MM.1S (cell line): Measurements from ENCODE around the gene TAB2.

Experiments
- DNase-seq: peaks from one replicate; pipeline ENCODE4 v3.0.0-alpha.2; 2015
- H2AFZ ChIP-seq: fragments of 300-600 bp; sonication (generic); 2 replicates; pipeline ENCODE4 v1.6.0; 2016; ENCODE audit warnings: antibody characterized with exemption, low read length
- H3F3A ChIP-seq: fragments of 300-600 bp; sonication (generic); 2 replicates; pipeline ENCODE4 v1.6.1; 2016; ENCODE audit warnings: mild to moderate bottlenecking, antibody characterized with exemption, low read length, moderate library complexity, mixed read lengths; ENCODE audit not compliant: insufficient read depth
- H3K27ac ChIP-seq: fragments of 300-600 bp; sonication (generic); 2 replicates; pipeline ENCODE4 v1.5.1; 2016; ENCODE audit warnings: mild to moderate bottlenecking, low read length
- H3K27me3 ChIP-seq: fragments of 300-600 bp; sonication (generic); replicated peaks from 2 replicates; pipeline ENCODE4 v1.6.0; 2016; ENCODE audit warnings: low read length; ENCODE audit not compliant: insufficient read depth
- H3K36me3 ChIP-seq: fragments of 300-600 bp; sonication (generic); replicated peaks from 2 replicates; pipeline ENCODE4 v1.6.1; 2016; ENCODE audit warnings: mild to moderate bottlenecking, low read length, mixed read lengths; ENCODE audit not compliant: insufficient read depth
- H3K4me1 ChIP-seq: fragments of 300-600 bp; sonication (generic); 2 replicates; pipeline ENCODE4 v1.6.1; 2016; ENCODE audit warnings: low read length, mixed read lengths
- H3K4me2 ChIP-seq: fragments of 300-600 bp; sonication (generic); 2 replicates; pipeline ENCODE4 v1.6.0; 2016; ENCODE audit warnings: low read depth, low read length
- H3K4me3 ChIP-seq: fragments of 300-600 bp; sonication (generic); 2 replicates; pipeline ENCODE4 v1.5.1; 2016; ENCODE audit warnings: low read length, mixed read lengths
- H3K79me2 ChIP-seq: fragments of 300-600 bp; sonication (generic); 2 replicates; pipeline ENCODE4 v1.6.1; 2016; ENCODE audit warnings: mixed run types, low read length, mixed read lengths
- H3K9ac ChIP-seq: fragments of 300-600 bp; sonication (generic); 2 replicates; pipeline ENCODE4 v1.6.1; 2016; ENCODE audit warnings: low read length, mixed read lengths
- H3K9me2 ChIP-seq: fragments of 300-600 bp; sonication (generic); replicated peaks from 2 replicates; pipeline ENCODE4 v1.6.1; 2016; ENCODE audit warnings: mild to moderate bottlenecking, low read length, mixed read lengths; ENCODE audit not compliant: insufficient read depth
- H3K9me3 ChIP-seq: fragments of 300-600 bp; sonication (generic); replicated peaks from 2 replicates; pipeline ENCODE4 v1.6.1; 2016; ENCODE audit warnings: mild to moderate bottlenecking, low read length, mixed read lengths; ENCODE audit not compliant: insufficient read depth
- H4K20me1 ChIP-seq: fragments of 300-600 bp; sonication (generic); 2 replicates; pipeline ENCODE4 v1.6.1; 2016; ENCODE audit warnings: mild to moderate bottlenecking, low read length, moderate library complexity, mixed read lengths; ENCODE audit not compliant: insufficient read depth
- CTCF ChIP-seq: fragments of 300-600 bp; sonication (generic); IDR thresholded peaks from 2 replicates; pipeline ENCODE4 v1.5.1; 2016; ENCODE audit warnings: antibody characterized with exemption, low read length, mixed read lengths
- EZH2 ChIP-seq: fragments of 300-600 bp; sonication (generic); optimal IDR thresholded peaks from 2 replicates; pipeline ENCODE3; 2017; ENCODE audit warnings: low read depth, mild to moderate bottlenecking, antibody characterized with exemption, low read length, mixed read lengths
- EZH2phosphoT487 ChIP-seq: fragments of 300-600 bp; sonication (generic); IDR thresholded peaks from 2 replicates; pipeline ENCODE4 v1.6.1; 2018; ENCODE audit warnings: antibody characterized with exemption, low read length

TAB2 gene

GRCh38 chr6:149285626-149286025, 31.9 kb upstream of the TAB2 start:
- Histone ChIP-seq H3K9me3 (no peaks in the 10 kb centered on the region), H4K20me1 (no peaks in the 10 kb centered on the region), H3K4me1 (no peaks in the 10 kb centered on the region), H2AFZ (no peak overlapping the region), H3K4me3 (no peak overlapping the region), H3F3A (no peaks in the 10 kb centered on the region), H3K79me2 (no peaks in the 10 kb centered on the region), H3K9me2 (no peaks in the 10 kb centered on the region), H3K27me3 (no peaks in the 10 kb centered on the region), H3K36me3 (no peaks in the 10 kb centered on the region), H3K9ac (no peak overlapping the region), H3K27ac (no peak overlapping the region), H3K4me2 (no peak overlapping the region)
- no peak for TF ChIP-seq EZH2
- no peak for TF ChIP-seq CTCF
- no peak for TF ChIP-seq EZH2phosphoT487
- DNase-seq = no peak

- H3F3A ChIP-seq = no peaks in the 10 kb centered on the region
- peak; percentile 46 for DNase-seq
- H3K79me2 ChIP-seq = no peaks in the 10 kb centered on the region
- H3K36me3 ChIP-seq = no peaks in the 10 kb centered on the region
- no peaks in the 10 kb centered on the region for H3K4me1 ChIP-seq
- no peaks in the 10 kb centered on the region for H3K9me3 ChIP-seq
- peak overlapping the region; percentile 43; the same call in 1 of the 2 replicates for H3K4me2 ChIP-seq
- H3K27me3 ChIP-seq = no peaks in the 10 kb centered on the region
- H3K27ac ChIP-seq = no peak overlapping the region
- no peaks in the 10 kb centered on the region for H3K9me2 ChIP-seq
- no peak overlapping the region for H2AFZ ChIP-seq
- no peaks in the 10 kb centered on the region for H4K20me1 ChIP-seq
- H3K9ac ChIP-seq = no peak overlapping the region
- no peak for TF ChIP-seq EZH2phosphoT487
- TF ChIP-seq CTCF = no peak
- no peak for TF ChIP-seq EZH2
- peak overlapping the region; percentile 37; the same call in 1 of the 2 replicates for H3K4me3 ChIP-seq
Measured at GRCh38 chr6:149286905-149287304, 30.6 kb upstream of the TAB2 start.

GRCh38 chr6:149289192-149289781, 28.2 kb upstream of the TAB2 start:
- H3K4me3 ChIP-seq = no peak overlapping the region
- no peak overlapping the region for H2AFZ ChIP-seq
- no peak overlapping the region for H3K9ac ChIP-seq
- no peaks in the 10 kb centered on the region for H3K36me3 ChIP-seq
- H3K27ac ChIP-seq = no peak overlapping the region
- H3K4me2 ChIP-seq = no peak overlapping the region
- no peak for TF ChIP-seq CTCF
- TF ChIP-seq EZH2phosphoT487 = no peak
- no peak for TF ChIP-seq EZH2
- H3K79me2 ChIP-seq = no peaks in the 10 kb centered on the region
- no peaks in the 10 kb centered on the region for H3F3A ChIP-seq
- DNase-seq = no peak
- no peaks in the 10 kb centered on the region for H3K9me2 ChIP-seq
- no peaks in the 10 kb centered on the region for H3K9me3 ChIP-seq
- no peaks in the 10 kb centered on the region for H3K27me3 ChIP-seq
- no peaks in the 10 kb centered on the region for H4K20me1 ChIP-seq
- no peaks in the 10 kb centered on the region for H3K4me1 ChIP-seq
